WTC11 (cell line): ENCODE results near the gene TMC6.

Experiments
- CREM ChIP-seq: sonication (generic); formaldehyde crosslinking; IDR thresholded peaks from 2 replicates; pipeline ENCODE4 v1.8.1; 2022; ENCODE audit warnings: mild to moderate bottlenecking, missing genetic modification reagents, moderate library complexity
- CTCF ChIP-seq: fragments of 200-600 bp; IDR thresholded peaks from 2 replicates; pipeline ENCODE4 v1.8.0; 2022; ENCODE audit warnings: antibody characterized with exemption
- E2F4 ChIP-seq: sonication (generic); formaldehyde crosslinking; IDR thresholded peaks from 2 replicates; pipeline ENCODE4 v1.8.1; 2022; ENCODE audit warnings: low read depth, mild to moderate bottlenecking, moderate library complexity, missing genetic modification reagents, borderline replicate concordance
- FOXP1 ChIP-seq: sonication (generic); formaldehyde crosslinking; IDR thresholded peaks from 2 replicates; pipeline ENCODE4 v1.8.0; 2022; ENCODE audit warnings: missing genetic modification reagents, mild to moderate bottlenecking, moderate library complexity, borderline replicate concordance
- JAZF1 ChIP-seq: fragments of 250-450 bp; sonication (Bioruptor Pico); IDR thresholded peaks from 2 replicates; pipeline ENCODE4 v1.9.0; 2021; ENCODE audit warnings: moderate library complexity, mild to moderate bottlenecking, inconsistent platforms
- PRDM15 ChIP-seq: sonication (generic); formaldehyde crosslinking; IDR thresholded peaks from 2 replicates; pipeline ENCODE4 v1.8.0; 2022; ENCODE audit warnings: missing genetic modification reagents
- USF1 ChIP-seq: sonication (generic); formaldehyde crosslinking; IDR thresholded peaks from 2 replicates; pipeline ENCODE4 v1.8.0; 2022; ENCODE audit warnings: mild to moderate bottlenecking, missing genetic modification reagents
- ZSCAN18 ChIP-seq: fragments of 250-450 bp; sonication (Bioruptor Pico); IDR thresholded peaks from 2 replicates; pipeline ENCODE4 v2.1.2; 2022; ENCODE audit warnings: mild to moderate bottlenecking, moderate library complexity

GRCh38 chr17:78108726-78109488 lies 19.6 kb downstream of the TMC6 start:
- no peak for TF ChIP-seq JAZF1
- no peak for TF ChIP-seq ZSCAN18 (CRISPR knock-in tag)
- no peak for TF ChIP-seq CTCF
- TF ChIP-seq FOXP1 (CRISPR knock-in tag) = no peak
- TF ChIP-seq PRDM15 = no peak
- no peak for TF ChIP-seq E2F4 (CRISPR knock-in tag)
- TF ChIP-seq USF1 (CRISPR knock-in tag) = no peak
- TF ChIP-seq CREM (CRISPR knock-in tag) = no peak
